WTC11 (cell line): ENCODE measurements around the gene ACAA1. TPM values are rescaled to one million over a fixed set of nuclear protein-coding genes. Genes with fewer than 3 reads are reported as not detected.

Experiments
- ATAC-seq: fragments of 200-7000 bp; cut with Tn5 transposase; 2 replicates; pipeline ENCODE4 v1.10.0; 2021; ENCODE audit warnings: mild to moderate bottlenecking, moderate library complexity
- CTCF ChIA-PET: fragments of 300-600 bp; sonication (Branson Sonifier 250); formaldehyde crosslinking; loops from one replicate; lab custom pipeline; 2021; ENCODE audit warnings: antibody characterized with exemption; lab: Charles Lee
- POLR2A ChIA-PET: fragments of 350-600 bp; sonication (Branson Sonifier 250); formaldehyde crosslinking; loops from one replicate; lab custom pipeline; 2021; ENCODE audit warnings: antibody characterized with exemption; lab: Charles Lee
- DNase-seq: peaks from one replicate; pipeline ENCODE4 v3.0.0; 2021; ENCODE audit warnings: low spot score
- H3K27ac Mint-ChIP-seq: 2 replicates; pipeline ENCODE4 v1.8.0; 2021; ENCODE audit warnings: mixed read lengths
- H3K27me3 Mint-ChIP-seq: 2 replicates; pipeline ENCODE4 v1.8.0; 2021; ENCODE audit warnings: low read depth, mild to moderate bottlenecking, moderate library complexity, mixed read lengths
- H3K36me3 Mint-ChIP-seq: 2 replicates; pipeline ENCODE4 v1.8.0; 2021; ENCODE audit warnings: mixed read lengths
- H3K4me1 Mint-ChIP-seq: 2 replicates; pipeline ENCODE4 v1.8.0; 2022; ENCODE audit warnings: mixed read lengths
- H3K4me3 Mint-ChIP-seq: 2 replicates; pipeline ENCODE4 v1.8.0; 2021; ENCODE audit warnings: mild to moderate bottlenecking, moderate library complexity, mixed read lengths
- H3K9me3 Mint-ChIP-seq: 2 replicates; pipeline ENCODE4 v1.8.0; 2021; ENCODE audit warnings: mixed read lengths
- CBFB ChIP-seq: sonication (generic); formaldehyde crosslinking; IDR thresholded peaks from 2 replicates; pipeline ENCODE4 v1.8.1; 2022; ENCODE audit warnings: mild to moderate bottlenecking, low read depth, missing genetic modification reagents
- CDX4 ChIP-seq: fragments of 250-450 bp; sonication (Bioruptor Pico); IDR thresholded peaks from 2 replicates; pipeline ENCODE4 v1.9.0; 2021; ENCODE audit warnings: moderate library complexity, mild to moderate bottlenecking, inconsistent platforms, borderline replicate concordance
- ETV6 ChIP-seq: sonication (generic); formaldehyde crosslinking; IDR thresholded peaks from 2 replicates; pipeline ENCODE4 v1.8.1; 2022; ENCODE audit warnings: mild to moderate bottlenecking, missing genetic modification reagents
- GABPB1 ChIP-seq: sonication (generic); formaldehyde crosslinking; IDR thresholded peaks from 2 replicates; pipeline ENCODE4 v1.8.1; 2023; ENCODE audit warnings: mild to moderate bottlenecking, missing genetic modification reagents
- JUN ChIP-seq: sonication (generic); formaldehyde crosslinking; IDR thresholded peaks from 2 replicates; pipeline ENCODE4 v1.8.0; 2023; ENCODE audit warnings: mild to moderate bottlenecking, missing genetic modification reagents
- KAT7 ChIP-seq: sonication (generic); formaldehyde crosslinking; IDR thresholded peaks from 2 replicates; pipeline ENCODE4 v1.8.1; 2023; ENCODE audit warnings: missing genetic modification reagents, mild to moderate bottlenecking, borderline replicate concordance
- MXD4 ChIP-seq: fragments of 250-450 bp; sonication (Bioruptor Pico); IDR thresholded peaks from 2 replicates; pipeline ENCODE4 v1.8.0; 2021; ENCODE audit warnings: mild to moderate bottlenecking, moderate library complexity, borderline replicate concordance
- NR1H2 ChIP-seq: sonication (generic); formaldehyde crosslinking; IDR thresholded peaks from 2 replicates; pipeline ENCODE4 v1.9.0; 2021; ENCODE audit warnings: mild to moderate bottlenecking, moderate library complexity, missing genetic modification reagents
- NR2C2 ChIP-seq: sonication (generic); formaldehyde crosslinking; IDR thresholded peaks from 2 replicates; pipeline ENCODE4 v1.8.0; 2022; ENCODE audit warnings: mild to moderate bottlenecking, missing genetic modification reagents
- SMAD3 ChIP-seq: sonication (generic); formaldehyde crosslinking; IDR thresholded peaks from 2 replicates; pipeline ENCODE4 v1.8.0; 2022; ENCODE audit warnings: missing genetic modification reagents, mild to moderate bottlenecking, borderline replicate concordance
- TEAD4 ChIP-seq: sonication (generic); formaldehyde crosslinking; IDR thresholded peaks from 2 replicates; pipeline ENCODE4 v1.8.0; 2022; ENCODE audit warnings: mild to moderate bottlenecking, missing genetic modification reagents
- USF2 ChIP-seq: sonication (generic); formaldehyde crosslinking; IDR thresholded peaks from 2 replicates; pipeline ENCODE4 v1.8.1; 2023; ENCODE audit warnings: mild to moderate bottlenecking, missing genetic modification reagents, moderate library complexity
- ZNF138 ChIP-seq: sonication (generic); formaldehyde crosslinking; conservative IDR thresholded peaks from 2 replicates; pipeline ENCODE4 v1.8.1; 2022; ENCODE audit warnings: mild to moderate bottlenecking, moderate library complexity, missing genetic modification reagents
- ZNF281 ChIP-seq: sonication (generic); formaldehyde crosslinking; IDR thresholded peaks from 2 replicates; pipeline ENCODE4 v1.8.0; 2023; ENCODE audit warnings: mild to moderate bottlenecking, missing genetic modification reagents
- ZNF416 ChIP-seq: fragments of 250-450 bp; sonication (Bioruptor Pico); IDR thresholded peaks from 2 replicates; pipeline ENCODE4 v1.9.0; 2021; ENCODE audit warnings: mild to moderate bottlenecking, inconsistent platforms
- ZNF425 ChIP-seq: fragments of 250-450 bp; sonication (Bioruptor Pico); conservative IDR thresholded peaks from 2 replicates; pipeline ENCODE4 v1.9.0; 2021; ENCODE audit warnings: mild to moderate bottlenecking
- total RNA-seq: library from RNA; stranded (reverse); gene quantifications from 3 replicates; pipeline ENCODE4 v1.2.3, GENCODE V29; 2021

The ACAA1 gene
- total RNA-seq, 1 experiment from 2014 or later, result 46.5 TPM

- Mint-ChIP-seq H3K4me1 (no peaks in the 10 kb centered on the region), H3K9me3 (no peaks in the 10 kb centered on the region), H3K4me3 (no peak overlapping the region), H3K27ac (no peak overlapping the region), H3K27me3 (no peaks in the 10 kb centered on the region), H3K36me3 (peaks cover 50% of the 10 kb centered on the region)
- TF ChIP-seq ZNF425 (CRISPR knock-in tag) (no peak), SMAD3 (CRISPR knock-in tag) (no peak), USF2 (CRISPR knock-in tag) (no peak), NR2C2 (no peak), MXD4 (CRISPR knock-in tag) (no peak), NR1H2 (no peak), GABPB1 (CRISPR knock-in tag) (no peak), JUN (CRISPR knock-in tag) (no peak), CBFB (CRISPR knock-in tag) (no peak), TEAD4 (CRISPR knock-in tag) (no peak), ETV6 (no peak), ZNF138 (CRISPR knock-in tag) (no peak)
- DNase-seq, result no peak
- ChIA-PET CTCF (interaction anchor here (1.7 kb wide), 1 partner anchor 128 kb away, joined by 3 read pairs; no protein-coding TSS in a partner anchor), POLR2A (no interaction called here)
- ATAC-seq, result no peak
Measured at GRCh38 chr3:38124324-38125122, 12.4 kb downstream of the ACAA1 start.

GRCh38 chr3:38122712-38123290 is 14.1 kb downstream of the ACAA1 start:
- Mint-ChIP-seq H3K36me3 (peaks cover 42% of the 10 kb centered on the region), H3K4me1 (no peaks in the 10 kb centered on the region), H3K27me3 (no peaks in the 10 kb centered on the region), H3K4me3 (no peak overlapping the region), H3K27ac (no peak overlapping the region), H3K9me3 (no peaks in the 10 kb centered on the region)
- CTCF ChIA-PET, result no interaction called here
- DNase-seq (no peak), ATAC-seq (no peak)
- no peak for TF ChIP-seq SMAD3 (CRISPR knock-in tag)
- TF ChIP-seq CDX4, result no peak
- no peak for TF ChIP-seq NR1H2
- no peak for TF ChIP-seq ZNF416 (CRISPR knock-in tag)
- TF ChIP-seq NR2C2, result no peak
- no peak for TF ChIP-seq ZNF281
- no peak for TF ChIP-seq KAT7 (CRISPR knock-in tag)
- POLR2A ChIA-PET, result no interaction called here
